HG03039 (cell line): ENCODE results near the gene ASCC1.

Source experiments
- ATAC-seq: cut with Tn5 transposase; IDR thresholded peaks from one replicate; pipeline ENCODE4 v1.9.1; 2021; ENCODE audit warnings: mild to moderate bottlenecking, moderate library complexity; ENCODE audit not compliant: unreplicated experiment

ASCC1 gene

GRCh38 chr10:72215611-72216549 lies at the start of gene ASCC1, which contains the start of gene ANAPC16:
Gene ASCC1, minus strand, starts transcription at chr10:72216276. Its CDS starts 2,978 bp downstream, at chr10:72213298.
Gene ANAPC16, plus strand, starts transcription at chr10:72216012. Its CDS starts 7,903 bp downstream, at chr10:72223915.
- peak; percentile 77 for ATAC-seq

GRCh38 chr10:72265508-72265907 lies 49.4 kb upstream of the ASCC1 start:
- no peak for ATAC-seq

GRCh38 chr10:72264536-72264935 lies 48.5 kb upstream of the ASCC1 start:
- no peak for ATAC-seq

- ATAC-seq, result no peak
These were observed 47.7 kb upstream of the ASCC1 start for GRCh38 chr10:72263613-72264241.

- no peak for ATAC-seq
These were observed 45.8 kb upstream of the ASCC1 start for GRCh38 chr10:72261784-72262404.

GRCh38 chr10:72260976-72261783 lies 45.1 kb upstream of the ASCC1 start:
- ATAC-seq, result peak; percentile 40

GRCh38 chr10:72260239-72260975 lies 44.3 kb upstream of the ASCC1 start:
- ATAC-seq, result peak; percentile 67

- ATAC-seq, result no peak
These were observed 43.6 kb upstream of the ASCC1 start for GRCh38 chr10:72259491-72260238.

GRCh38 chr10:72258617-72259016 lies 42.5 kb upstream of the ASCC1 start:
- ATAC-seq, result no peak

GRCh38 chr10:72257051-72257892 lies 41.2 kb upstream of the ASCC1 start:
- ATAC-seq, result no peak

GRCh38 chr10:72255977-72256729 lies 40.1 kb upstream of the ASCC1 start:
- no peak for ATAC-seq

GRCh38 chr10:72254813-72255568 lies 38.9 kb upstream of the ASCC1 start:
- ATAC-seq, result no peak

GRCh38 chr10:72253578-72253977 lies 37.5 kb upstream of the ASCC1 start:
- no peak for ATAC-seq

- ATAC-seq, result no peak
These were observed 36.9 kb upstream of the ASCC1 start for GRCh38 chr10:72252972-72253371.

GRCh38 chr10:72251635-72252034 lies 35.6 kb upstream of the ASCC1 start:
- no peak for ATAC-seq

- ATAC-seq, result no peak
These were observed 34.6 kb upstream of the ASCC1 start for GRCh38 chr10:72250666-72251065.
